Right lobe of liver (tissue), 6 donors: ENCODE measurements around the gene ADAM30. TPM values are rescaled to one million over a fixed set of nuclear protein-coding genes. Genes with fewer than 3 reads are reported as not detected.

ENCODE experiments used
- ATAC-seq, 4 donors: fragments of 200-7000 bp; cut with Tn5 transposase; one replicate each; pipeline ENCODE4 v1.9.1; 2020; ENCODE audit warnings: mild to moderate bottlenecking in 4 of 4, moderate library complexity in 4 of 4
- DNase-seq, 3 donors: peaks; one replicate each; pipeline ENCODE4 v3.0.0-alpha.2; 2020
- H3K27ac ChIP-seq, 3 donors: fragments of 200-600 bp; one replicate each; pipeline ENCODE4 v1.8.0; 2022
- H3K27me3 ChIP-seq, 2 donors: fragments of 200-600 bp; one replicate each; pipeline ENCODE4 v1.8.0; 2022
- H3K36me3 ChIP-seq, 4 donors: fragments of 200-600 bp; sonication (generic) in 1 of 4; one replicate each; pipeline versions ENCODE4 v1.5.1 to v1.8.0; 2017 to 2022; ENCODE audit warnings: control low read depth in 1 of 4
- H3K4me1 ChIP-seq, 4 donors: fragments of 200-600 bp; sonication (generic) in 1 of 4; one replicate each; pipeline versions ENCODE4 v1.5.1 to v1.8.0; 2017 to 2022; ENCODE audit warnings: control low read depth in 1 of 4
- H3K4me3 ChIP-seq, 3 donors: fragments of 200-600 bp; one replicate each; pipeline ENCODE4 v1.8.0; 2022
- H3K9me3 ChIP-seq, 4 donors: fragments of 200-600 bp; sonication (generic) in 1 of 4; one replicate each; pipeline versions ENCODE4 v1.5.1 to v1.8.0; 2017 to 2022; ENCODE audit warnings: control low read depth in 1 of 4
- CTCF ChIP-seq, 4 donors: fragments of 200-600 bp in 3 of 4; fragments of 450-650 bp in 1 of 4; IDR thresholded peaks; one replicate each; pipeline versions ENCODE4 v1.5.1 to v1.8.0; 2016 to 2022; ENCODE audit warnings: antibody characterized with exemption in 4 of 4, mild to moderate bottlenecking in 2 of 4
- POLR2A ChIP-seq: fragments of 450-650 bp; IDR thresholded peaks from one replicate; pipeline ENCODE4 v1.6.1; 2017; ENCODE audit warnings: antibody characterized with exemption, mild to moderate bottlenecking
- WGBS: methylation state at CpG from one replicate; pipeline ENCODE4 v1.1.6; 2018; ENCODE audit warnings: low coverage, low lambda C conversion rate; ENCODE audit not compliant: insufficient coverage; ENCODE audit errors: missing lambda C conversion rate; 5-methylcytosine and 5-hydroxymethylcytosine counted together
- intact Hi-C, 2 donors: fragments of 100-400 bp; cut with DNase I; formaldehyde crosslinking; loops; one replicate each; pipeline versions ENCODE4 v1.11.2 to v1.14.1; 2022
- total RNA-seq, 6 experiments: library from RNA; depleted of rRNA in 2 of 6; stranded (reverse); fragments of >200 nt in 2 of 6; fragmentation: NEBNext Ultra II Directional in 3 of 6; extraction: Animal tissue kit (Norgen Biotek cat#: 25700) in 3 of 6; gene quantifications; one replicate each; pipeline versions ENCODE4 v1.1.0 to v1.2.4, GENCODE V29; 2016 to 2023
- donor health status: DM: no; HTN: yes; CAD: no.
- donor health status: DM: no; HTN: no; CAD: no.
- donor health status: DM: no; HTN: no; CAD: no.
- donor health status: DM: no; HTN: yes; CAD: no.
- donor health status: DM: no; HTN: yes; CAD: no.

Gene ADAM30
- total RNA-seq, 6 experiments from 2014 or later, result not detected

GRCh38 chr1:119878171-119878570, 18.1 kb downstream of the ADAM30 start:
- no peak for DNase-seq
- no peak for ATAC-seq
- Histone ChIP-seq H3K36me3 (no peaks in the 10 kb centered on the region), H3K4me3 (no peak overlapping the region), H3K4me1 (no peaks in the 10 kb centered on the region), H3K27me3 (no peaks in the 10 kb centered on the region), H3K9me3 (no peaks in the 10 kb centered on the region), H3K27ac (no peak overlapping the region)
- intact Hi-C loops, result loop anchor here in 1 of 2 donors (10.0 kb wide), 1 partner anchor 133 kb away; no protein-coding TSS in a partner anchor
- no peak for TF ChIP-seq POLR2A
- no peak for TF ChIP-seq CTCF (IDR thresholded peaks at IDR 0.05)

- H3K27ac ChIP-seq, result no peak overlapping the region
- no peak for ATAC-seq
- H3K4me1 ChIP-seq, result no peaks in the 10 kb centered on the region
- no peaks in the 10 kb centered on the region for H3K36me3 ChIP-seq
- intact Hi-C loops, result loop anchor here in 1 of 2 donors (10.0 kb wide), 1 partner anchor 129 kb away; no protein-coding TSS in a partner anchor
- no peaks in the 10 kb centered on the region for H3K27me3 ChIP-seq
- H3K9me3 ChIP-seq, result no peaks in the 10 kb centered on the region
- 71% methylated on average over 1 of the region's 2 CpGs for WGBS
- no peak for TF ChIP-seq CTCF (IDR thresholded peaks at IDR 0.05)
- no peak for TF ChIP-seq POLR2A
- no peak for DNase-seq
- no peak overlapping the region for H3K4me3 ChIP-seq
Observed at GRCh38 chr1:119874186-119874585, 22.1 kb downstream of the ADAM30 start.

GRCh38 chr1:119873135-119874015, 22.9 kb downstream of the ADAM30 start:
- no peak for ATAC-seq
- no peaks in the 10 kb centered on the region for H3K36me3 ChIP-seq
- H3K4me3 ChIP-seq, result no peak overlapping the region
- no peaks in the 10 kb centered on the region for H3K27me3 ChIP-seq
- H3K9me3 ChIP-seq, result no peaks in the 10 kb centered on the region
- H3K27ac ChIP-seq, result no peak overlapping the region
- intact Hi-C loops, result loop anchor here in 1 of 2 donors (10.0 kb wide), 1 partner anchor 129 kb away; no protein-coding TSS in a partner anchor
- H3K4me1 ChIP-seq, result no peaks in the 10 kb centered on the region
- WGBS, result 76% methylated on average over 4 of the region's 4 CpGs
- TF ChIP-seq POLR2A, result no peak
- no peak for TF ChIP-seq CTCF (IDR thresholded peaks at IDR 0.05)
- DNase-seq, result no peak

GRCh38 chr1:119871881-119872280, 24.4 kb downstream of the ADAM30 start:
- Histone ChIP-seq H3K4me1 (no peaks in the 10 kb centered on the region), H3K9me3 (no peaks in the 10 kb centered on the region), H3K27me3 (no peaks in the 10 kb centered on the region), H3K36me3 (no peaks in the 10 kb centered on the region), H3K27ac (no peak overlapping the region), H3K4me3 (no peak overlapping the region)
- WGBS, result 88% methylated on average over 3 of the region's 4 CpGs
- intact Hi-C loops, result loop anchor here in 1 of 2 donors (10.0 kb wide), 1 partner anchor 127 kb away; no protein-coding TSS in a partner anchor
- ATAC-seq (no peak), DNase-seq (no peak)
- no peak for TF ChIP-seq CTCF (IDR thresholded peaks at IDR 0.05)
- TF ChIP-seq POLR2A, result no peak
